ENCODE data around the gene HMGN4. TPM values are rescaled to one million over a fixed set of nuclear protein-coding genes. Genes with fewer than 3 reads are reported as not detected.
"Not testable (repeated sequence)": the region's sequence is repeated elsewhere in the genome, so short reads cannot be mapped to it uniquely, and the experiment has no call there.

HMGN4 gene
- total RNA-seq, 1 donor from 2014 or later, result 40.3 TPM

- peak; percentile 92 for DNase-seq (ENCODE audit: low spot score)
- peak; percentile 93 for ATAC-seq
- intact Hi-C loops (cut with DNase I), result no loop called here
Observed at GRCh38 chr6:26520850-26521599, 17.1 kb upstream of the HMGN4 start.

DNA sequence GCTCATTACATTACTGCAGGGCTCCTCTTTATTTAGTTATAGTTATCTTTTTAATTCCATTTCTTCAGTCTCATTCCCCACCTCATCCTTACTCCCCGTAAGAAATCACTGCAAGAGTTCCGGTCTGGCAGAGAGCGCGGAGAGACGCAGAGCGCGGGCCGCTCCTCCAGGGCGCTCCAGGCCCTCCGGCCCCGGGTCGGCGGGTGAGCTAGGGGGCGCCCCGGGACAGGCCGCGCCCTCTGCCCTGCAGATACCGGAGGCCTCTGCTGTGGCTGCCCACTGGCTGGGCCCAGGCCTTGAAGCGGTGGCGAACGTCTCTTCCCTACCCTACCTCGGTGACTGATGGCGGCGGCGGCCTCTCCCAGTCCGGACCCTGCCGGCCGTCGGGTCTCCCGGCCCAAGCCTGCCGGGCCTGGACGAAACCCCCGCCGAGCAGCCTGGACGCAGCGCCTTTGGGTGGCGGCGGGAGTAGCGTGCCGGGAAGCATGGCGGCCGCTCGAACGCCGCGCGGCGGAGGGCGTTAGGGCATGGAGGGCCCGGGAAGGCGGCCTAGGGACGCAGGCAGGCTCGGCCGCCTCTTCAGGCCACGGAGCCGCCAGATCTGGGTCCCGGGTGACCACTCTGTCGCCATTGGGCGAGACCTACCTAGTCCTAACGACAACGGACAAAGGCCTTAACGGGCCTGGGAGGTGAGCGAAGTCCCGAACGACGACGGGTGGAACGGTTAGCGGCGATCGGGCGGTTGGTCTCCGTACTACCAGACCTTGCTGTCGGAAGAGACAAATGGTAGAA lies 16.4 kb upstream of the HMGN4 start:
- peak; percentile 89 for DNase-seq (ENCODE audit: low spot score)
- peak; percentile 95 for ATAC-seq
- intact Hi-C loops (cut with DNase I), result no loop called here

DNA sequence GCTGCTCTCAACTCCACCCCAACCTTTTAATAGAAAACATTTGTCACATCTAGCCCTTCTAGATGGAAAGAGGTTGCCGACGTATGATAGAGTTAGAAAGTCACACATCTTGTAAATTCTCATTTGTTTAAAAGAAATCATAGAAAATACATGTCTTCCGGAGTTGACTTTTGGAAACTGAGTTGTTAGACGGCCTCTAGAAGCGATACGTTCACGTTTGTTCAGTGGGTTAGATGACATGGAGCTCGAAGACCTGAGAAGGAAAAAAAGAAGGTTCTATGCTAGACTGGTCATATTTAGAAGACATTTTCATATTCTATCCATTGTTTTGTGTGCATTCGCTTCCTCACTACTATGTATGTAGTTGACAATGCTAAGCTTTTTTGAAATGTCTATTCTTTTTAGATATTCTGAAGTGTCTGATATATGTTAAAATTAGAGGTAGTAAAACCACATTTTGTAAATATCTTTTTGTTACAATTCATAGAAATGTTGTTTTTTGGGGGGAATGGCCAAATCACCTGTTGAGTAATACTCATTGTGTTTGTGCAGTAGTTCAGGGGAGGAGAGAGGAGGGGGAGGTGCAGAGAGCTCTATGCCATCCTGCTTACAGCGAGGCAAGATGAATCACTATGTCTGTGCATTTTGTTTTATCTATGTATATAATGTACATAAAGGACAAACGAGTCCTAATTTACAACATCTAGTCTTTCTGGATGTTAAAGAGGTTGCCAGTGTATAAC lies 15.5 kb upstream of the HMGN4 start:
- intact Hi-C loops (cut with DNase I), result not testable (repeated sequence)

DNA sequence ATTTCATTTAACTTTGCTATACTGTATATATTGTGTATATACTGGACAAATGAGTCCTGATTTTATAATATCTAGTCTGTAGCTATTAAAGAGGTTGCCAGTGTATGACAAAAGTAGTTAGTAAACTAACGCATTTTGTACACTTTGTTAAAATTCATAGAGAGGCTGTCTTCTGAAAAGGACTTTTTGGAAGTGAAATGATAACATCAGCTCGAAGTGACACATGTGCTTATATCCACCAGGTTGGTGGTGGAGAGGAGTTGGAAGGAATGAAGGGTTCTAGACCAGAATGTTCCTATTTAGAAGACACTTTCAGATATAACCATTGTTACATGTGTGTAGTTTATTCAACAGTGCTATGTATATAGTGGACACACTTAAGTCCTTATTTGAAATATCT lies 13.9 kb upstream of the HMGN4 start:
- intact Hi-C loops (cut with DNase I); DNase-seq (ENCODE audit: low spot score); ATAC-seq: not testable (repeated sequence)

More for the DNA sequence above, 15.5 kb upstream of the HMGN4 start:
- not testable (repeated sequence) for ATAC-seq; DNase-seq (ENCODE audit: low spot score)

GRCh38 chr6:26524722-26525370 lies 13.3 kb upstream of the HMGN4 start:
- no peak for ATAC-seq

GRCh38 chr6:26525838-26526237 lies 12.3 kb upstream of the HMGN4 start:
- ATAC-seq, result no peak
- intact Hi-C loops (cut with DNase I), result no loop called here
- DNase-seq (ENCODE audit: low spot score), result no peak

More at GRCh38 chr6:26524722-26525370, 13.3 kb upstream of the HMGN4 start:
- DNase-seq (ENCODE audit: low spot score), result no peak
- intact Hi-C loops (cut with DNase I), result no loop called here

DNA sequence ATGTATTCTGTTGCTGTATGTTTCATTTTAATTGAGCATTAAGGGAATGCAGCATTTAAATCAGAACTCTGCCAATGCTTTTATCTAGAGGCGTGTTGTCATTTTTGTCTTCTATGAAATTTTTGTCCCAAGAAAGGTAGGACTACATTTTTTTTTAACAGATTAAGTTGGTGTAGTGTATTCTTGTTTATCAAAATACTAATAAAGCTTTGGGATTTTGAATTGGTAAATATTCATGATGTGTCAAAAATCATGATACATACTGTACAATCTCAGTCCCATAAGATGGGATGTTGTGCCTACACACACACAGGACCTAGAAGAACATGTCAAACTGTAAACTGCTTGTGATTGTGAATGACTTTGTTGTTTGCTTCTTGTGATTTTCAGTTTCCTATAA lies 11.2 kb upstream of the HMGN4 start:
- ATAC-seq (no peak), DNase-seq (ENCODE audit: low spot score) (no peak)
- intact Hi-C loops (cut with DNase I), result no loop called here

- no peak for ATAC-seq
- DNase-seq (ENCODE audit: low spot score), result no peak
- intact Hi-C loops (cut with DNase I), result no loop called here
Observed at GRCh38 chr6:26530203-26530602, 8.0 kb upstream of the HMGN4 start.

- intact Hi-C loops (cut with DNase I), result no loop called here
- ATAC-seq (no peak), DNase-seq (ENCODE audit: low spot score) (no peak)
Observed at GRCh38 chr6:26531897-26532296, 6.3 kb upstream of the HMGN4 start.

- intact Hi-C loops (cut with DNase I), result no loop called here
- peak; percentile 76 for ATAC-seq
- peak; percentile 93 for DNase-seq (ENCODE audit: low spot score)
Observed at GRCh38 chr6:26532699-26533531, 5.3 kb upstream of the HMGN4 start.

DNA sequence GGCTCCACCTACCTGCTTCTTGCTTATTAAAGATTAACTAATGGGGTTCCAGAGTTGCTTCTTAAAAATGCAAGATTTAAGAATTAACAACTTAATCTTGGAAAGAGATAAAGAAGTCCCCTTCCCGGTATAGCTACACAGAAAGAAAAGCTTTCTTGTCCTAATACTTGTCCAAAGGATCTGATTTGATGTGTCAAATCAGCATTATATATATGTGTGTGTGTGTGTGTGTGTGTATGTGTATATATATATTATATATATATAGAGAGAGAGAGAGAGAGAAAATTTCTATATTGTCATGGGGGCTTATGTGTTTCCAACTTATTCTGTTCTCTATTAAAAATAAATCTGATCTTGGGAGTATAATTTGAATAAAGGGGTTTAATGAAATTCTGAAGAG lies 4.6 kb upstream of the HMGN4 start:
- no peak for DNase-seq (ENCODE audit: low spot score)
- intact Hi-C loops (cut with DNase I), result no loop called here
- no peak for ATAC-seq

DNA sequence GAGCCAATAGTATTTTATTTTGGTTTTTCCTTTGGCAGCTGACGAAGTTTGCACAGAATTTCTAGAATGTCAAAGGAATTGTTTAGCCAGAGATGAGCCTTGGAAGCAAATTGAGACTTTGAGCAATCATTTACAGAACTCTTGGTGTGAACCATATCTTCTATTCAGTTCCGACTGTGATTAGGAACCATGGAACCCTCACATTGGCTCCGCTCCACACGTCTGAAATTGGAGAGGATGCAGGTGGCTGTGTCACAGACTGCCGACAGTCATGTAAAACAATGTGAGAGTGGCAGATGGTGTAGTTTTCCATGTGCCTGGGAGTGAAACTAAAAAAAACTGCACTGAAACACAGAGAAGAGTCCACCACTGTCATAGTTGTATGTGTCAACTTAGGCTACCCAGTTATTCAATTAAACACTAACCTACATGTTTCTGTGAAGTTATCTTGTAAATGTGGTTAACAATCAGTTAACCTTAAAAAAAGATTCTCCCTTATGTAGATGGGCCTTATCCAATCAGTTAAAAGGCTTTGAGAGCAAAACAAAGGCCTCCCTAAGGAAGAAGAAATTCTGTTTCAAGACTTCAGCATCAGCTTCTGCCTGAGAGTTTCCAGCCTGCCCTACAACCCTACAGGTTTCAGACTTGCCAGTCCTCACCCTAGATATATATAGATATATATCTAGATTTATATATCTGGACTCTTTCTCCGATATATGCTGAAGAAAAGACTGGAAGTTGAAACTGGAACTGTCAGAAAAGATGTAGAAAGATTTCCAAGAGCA lies 3.3 kb upstream of the HMGN4 start:
- intact Hi-C loops (cut with DNase I), result no loop called here
- DNase-seq (ENCODE audit: low spot score), result no peak
- no peak for ATAC-seq

GRCh38 chr6:26536571-26537159 lies 1.5 kb upstream of the HMGN4 start:
- DNase-seq (ENCODE audit: low spot score) (no peak), ATAC-seq (peak; percentile 2)
- intact Hi-C loops (cut with DNase I), result no loop called here

DNA sequence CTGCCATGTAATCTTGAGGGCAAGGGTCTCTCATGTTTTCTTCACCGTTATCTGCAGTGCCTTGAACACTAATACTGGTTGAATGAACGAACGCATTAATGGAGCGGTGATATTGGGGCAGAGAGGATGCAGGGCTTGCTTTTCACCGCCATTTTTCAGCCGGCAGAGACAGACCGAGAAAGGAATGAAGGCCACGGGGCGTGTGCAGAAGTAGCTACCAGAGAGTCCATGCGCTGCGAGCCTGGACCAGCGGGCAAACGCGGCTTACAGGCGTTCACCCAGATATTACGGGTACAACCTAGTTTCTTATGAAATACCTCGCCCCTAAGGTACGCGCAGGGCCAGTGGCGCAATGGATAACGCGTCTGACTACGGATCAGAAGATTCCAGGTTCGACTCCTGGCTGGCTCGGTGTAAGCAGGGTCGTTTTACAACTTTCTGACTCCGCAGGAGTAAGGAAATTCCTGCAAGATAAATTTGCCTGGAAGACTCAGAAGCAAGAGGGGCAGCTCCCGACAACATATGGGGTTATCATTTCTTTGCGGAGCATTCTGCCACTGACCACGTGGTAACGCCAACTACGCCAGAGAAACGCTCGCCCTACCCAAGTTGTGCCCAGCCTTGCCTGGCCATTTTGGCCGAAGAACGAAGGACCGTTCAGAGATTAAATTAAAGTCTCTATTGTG lies 863 bp upstream of the HMGN4 start:
- ATAC-seq (peak; percentile 88), DNase-seq (ENCODE audit: low spot score) (peak; percentile 94)

DNA sequence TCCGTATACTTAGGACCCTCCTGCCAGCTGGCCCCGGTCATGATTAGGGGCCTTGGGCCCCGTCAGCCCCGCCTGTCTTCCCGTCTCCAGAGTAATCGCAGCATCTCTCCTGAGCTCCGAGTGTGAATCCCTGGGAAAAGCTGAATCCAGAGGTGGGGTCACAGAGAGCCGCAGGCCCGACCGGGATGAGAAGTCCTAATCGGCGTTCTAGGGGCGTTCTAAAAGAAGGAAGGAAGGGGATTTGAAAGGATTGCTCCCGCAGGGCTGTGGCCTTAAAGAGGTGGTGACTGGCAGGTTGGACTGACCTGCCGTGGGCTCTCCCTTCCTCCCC lies 371 bp downstream of the HMGN4 start:
- intact Hi-C loops (cut with DNase I), result no loop called here
- DNase-seq (ENCODE audit: low spot score) (no peak), ATAC-seq (peak; percentile 1)

More for the DNA sequence above, 863 bp upstream of the HMGN4 start:
- intact Hi-C loops (cut with DNase I), result no loop called here

GRCh38 chr6:26539071-26539615 lies 977 bp downstream of the HMGN4 start:
- DNase-seq (ENCODE audit: low spot score), result no peak
- intact Hi-C loops (cut with DNase I), result no loop called here
- ATAC-seq, result no peak

All from sciatic nerve (tissue), 2 donors.